WI38 (cell line): ENCODE data around the gene UMAD1.

Experiments used
- H3K4me3 ChIP-seq: 2 replicates; pipeline ENCODE4 v1.5.1; 2011; ENCODE audit warnings: low read depth, mild to moderate bottlenecking, control low read depth, low read length
- TF ChIP-seq, protein P1 (sequence below): IDR thresholded peaks from 2 replicates; pipeline ENCODE4 v1.5.1; 2012; ENCODE audit warnings: low read depth, mild to moderate bottlenecking, control low read depth, low read length

UMAD1 gene

GRCh38 chr7:7912937-7913336 is 272.4 kb downstream of the UMAD1 start:
- H3K4me3 ChIP-seq = no peak overlapping the region
- TF ChIP-seq, protein P1, sequence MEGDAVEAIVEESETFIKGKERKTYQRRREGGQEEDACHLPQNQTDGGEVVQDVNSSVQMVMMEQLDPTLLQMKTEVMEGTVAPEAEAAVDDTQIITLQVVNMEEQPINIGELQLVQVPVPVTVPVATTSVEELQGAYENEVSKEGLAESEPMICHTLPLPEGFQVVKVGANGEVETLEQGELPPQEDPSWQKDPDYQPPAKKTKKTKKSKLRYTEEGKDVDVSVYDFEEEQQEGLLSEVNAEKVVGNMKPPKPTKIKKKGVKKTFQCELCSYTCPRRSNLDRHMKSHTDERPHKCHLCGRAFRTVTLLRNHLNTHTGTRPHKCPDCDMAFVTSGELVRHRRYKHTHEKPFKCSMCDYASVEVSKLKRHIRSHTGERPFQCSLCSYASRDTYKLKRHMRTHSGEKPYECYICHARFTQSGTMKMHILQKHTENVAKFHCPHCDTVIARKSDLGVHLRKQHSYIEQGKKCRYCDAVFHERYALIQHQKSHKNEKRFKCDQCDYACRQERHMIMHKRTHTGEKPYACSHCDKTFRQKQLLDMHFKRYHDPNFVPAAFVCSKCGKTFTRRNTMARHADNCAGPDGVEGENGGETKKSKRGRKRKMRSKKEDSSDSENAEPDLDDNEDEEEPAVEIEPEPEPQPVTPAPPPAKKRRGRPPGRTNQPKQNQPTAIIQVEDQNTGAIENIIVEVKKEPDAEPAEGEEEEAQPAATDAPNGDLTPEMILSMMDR = no peak

DNA sequence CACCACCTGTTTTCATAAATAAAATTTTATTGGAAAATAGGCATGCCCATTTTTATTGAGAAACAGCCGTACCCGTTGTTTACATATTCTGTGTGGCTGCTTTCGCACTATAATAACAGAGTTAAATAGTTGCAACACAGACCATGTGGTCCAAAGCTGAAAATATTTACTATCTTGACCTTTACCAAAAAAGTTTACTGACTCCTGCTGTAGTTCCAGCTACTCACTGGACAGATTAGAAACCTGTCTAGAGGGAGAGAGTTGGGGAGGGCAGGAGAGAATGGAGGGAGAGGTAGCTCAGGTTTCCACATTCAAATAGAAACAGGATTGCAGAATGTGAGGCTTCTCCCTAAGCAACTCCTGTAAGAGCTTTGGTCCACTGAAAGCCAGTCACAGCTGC is 273.0 kb downstream of the UMAD1 start:
- TF ChIP-seq, protein P1 = no peak
- H3K4me3 ChIP-seq = no peak overlapping the region

- TF ChIP-seq, protein P1 = no peak
These were observed 274.0 kb downstream of the UMAD1 start for GRCh38 chr7:7914547-7914946.

GRCh38 chr7:7916064-7916463 is 275.5 kb downstream of the UMAD1 start:
- TF ChIP-seq, protein P1 = no peak
- no peak overlapping the region for H3K4me3 ChIP-seq

More at GRCh38 chr7:7914547-7914946, 274.0 kb downstream of the UMAD1 start:
- no peak overlapping the region for H3K4me3 ChIP-seq

- no peak overlapping the region for H3K4me3 ChIP-seq
These were observed 277.0 kb downstream of the UMAD1 start for GRCh38 chr7:7917593-7917992.

DNA sequence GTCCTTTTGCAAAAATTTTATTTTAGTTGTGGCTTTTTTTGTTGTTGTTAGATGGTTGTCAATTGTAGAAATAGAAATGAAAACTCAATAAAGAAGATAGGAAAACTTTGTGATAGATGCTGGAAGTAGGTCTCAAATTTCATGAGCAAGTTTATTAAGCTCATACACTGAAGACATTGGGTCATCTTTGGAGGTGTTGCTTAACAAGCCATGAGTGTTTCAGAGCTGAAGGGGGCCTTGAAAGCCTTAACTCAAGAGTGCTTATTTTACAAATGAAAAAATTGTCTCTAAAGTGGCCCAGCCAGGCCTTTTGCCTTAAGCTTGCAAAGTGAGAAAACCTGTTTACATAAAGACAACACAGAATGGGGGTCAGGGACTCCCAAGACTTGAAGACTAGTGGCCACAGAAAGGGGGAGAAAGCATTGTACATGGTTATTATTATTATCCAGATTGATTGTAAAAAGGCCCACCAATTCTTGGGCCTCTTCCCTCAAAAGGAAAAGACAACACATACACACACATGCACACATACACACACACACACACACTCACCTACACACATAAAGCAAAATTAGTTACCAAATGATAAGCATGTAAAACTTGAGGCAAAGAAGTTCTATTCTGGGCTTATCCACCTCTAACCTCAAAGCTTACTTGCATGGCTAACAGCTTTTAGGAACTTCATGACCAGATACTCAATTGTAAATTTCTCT is 278.3 kb downstream of the UMAD1 start:
- TF ChIP-seq, protein P1 = no peak
- no peak overlapping the region for H3K4me3 ChIP-seq

More at GRCh38 chr7:7917593-7917992, 277.0 kb downstream of the UMAD1 start:
- TF ChIP-seq, protein P1 = no peak

DNA sequence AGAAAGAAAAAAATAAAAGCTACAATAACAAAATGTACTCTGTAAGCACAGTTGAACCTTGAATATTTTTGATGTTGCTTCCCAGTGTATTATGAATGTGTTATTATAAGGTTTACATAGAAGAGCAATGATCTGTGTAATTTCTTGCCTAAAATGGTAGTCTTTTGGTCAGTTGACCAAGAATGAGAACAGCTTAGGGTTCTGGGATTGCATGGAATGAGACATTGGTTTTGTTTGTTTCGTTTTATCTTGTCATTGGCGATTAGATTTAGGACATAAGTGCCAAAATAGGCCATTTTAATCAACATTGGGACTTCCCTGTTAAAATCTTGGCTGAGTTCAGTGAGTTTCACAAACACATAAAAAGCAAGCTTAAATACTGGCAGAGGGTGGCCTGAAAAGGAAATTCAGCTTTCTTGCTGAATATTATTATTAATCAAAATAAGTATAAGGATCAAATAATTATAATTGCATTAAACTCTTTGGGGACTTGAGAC is 278.9 kb downstream of the UMAD1 start:
- TF ChIP-seq, protein P1 = no peak
- no peak overlapping the region for H3K4me3 ChIP-seq
